AG09319 (cell line): Measurements from ENCODE around the gene CFTR.

Source experiments
- DNase-seq: peaks from one replicate; pipeline ENCODE4 v3.0.0-alpha.2; 2010; ENCODE audit warnings: low read depth; ENCODE audit errors: extremely low read depth
- TF ChIP-seq, protein P1 (sequence below): IDR thresholded peaks from 2 replicates; pipeline ENCODE4 v1.5.1; 2011; ENCODE audit warnings: low read depth, mild to moderate bottlenecking, inconsistent platforms, low read length, moderate library complexity

CFTR gene

DNA sequence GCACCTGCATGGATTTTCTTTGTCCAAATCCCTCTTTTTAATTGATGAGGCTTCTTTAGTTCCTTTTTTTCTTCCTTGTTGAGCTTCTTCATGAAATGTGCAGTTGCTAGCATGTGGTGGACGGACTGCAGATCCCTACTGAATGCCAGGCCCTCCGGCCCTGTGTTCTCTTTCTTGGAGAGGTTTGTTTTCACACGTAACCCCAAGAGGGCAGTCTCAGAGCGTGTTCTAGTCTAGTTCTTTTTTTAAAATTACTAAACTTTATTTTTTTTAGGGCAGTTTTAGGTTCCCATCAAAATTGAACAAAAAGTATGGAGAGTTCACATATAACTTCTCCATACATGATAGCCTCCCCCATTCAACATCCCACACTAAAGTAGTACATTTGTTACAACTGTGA lies 190.0 kb downstream of the CFTR start:
- DNase-seq = no peak
- TF ChIP-seq, protein P1, sequence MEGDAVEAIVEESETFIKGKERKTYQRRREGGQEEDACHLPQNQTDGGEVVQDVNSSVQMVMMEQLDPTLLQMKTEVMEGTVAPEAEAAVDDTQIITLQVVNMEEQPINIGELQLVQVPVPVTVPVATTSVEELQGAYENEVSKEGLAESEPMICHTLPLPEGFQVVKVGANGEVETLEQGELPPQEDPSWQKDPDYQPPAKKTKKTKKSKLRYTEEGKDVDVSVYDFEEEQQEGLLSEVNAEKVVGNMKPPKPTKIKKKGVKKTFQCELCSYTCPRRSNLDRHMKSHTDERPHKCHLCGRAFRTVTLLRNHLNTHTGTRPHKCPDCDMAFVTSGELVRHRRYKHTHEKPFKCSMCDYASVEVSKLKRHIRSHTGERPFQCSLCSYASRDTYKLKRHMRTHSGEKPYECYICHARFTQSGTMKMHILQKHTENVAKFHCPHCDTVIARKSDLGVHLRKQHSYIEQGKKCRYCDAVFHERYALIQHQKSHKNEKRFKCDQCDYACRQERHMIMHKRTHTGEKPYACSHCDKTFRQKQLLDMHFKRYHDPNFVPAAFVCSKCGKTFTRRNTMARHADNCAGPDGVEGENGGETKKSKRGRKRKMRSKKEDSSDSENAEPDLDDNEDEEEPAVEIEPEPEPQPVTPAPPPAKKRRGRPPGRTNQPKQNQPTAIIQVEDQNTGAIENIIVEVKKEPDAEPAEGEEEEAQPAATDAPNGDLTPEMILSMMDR = no peak

DNA sequence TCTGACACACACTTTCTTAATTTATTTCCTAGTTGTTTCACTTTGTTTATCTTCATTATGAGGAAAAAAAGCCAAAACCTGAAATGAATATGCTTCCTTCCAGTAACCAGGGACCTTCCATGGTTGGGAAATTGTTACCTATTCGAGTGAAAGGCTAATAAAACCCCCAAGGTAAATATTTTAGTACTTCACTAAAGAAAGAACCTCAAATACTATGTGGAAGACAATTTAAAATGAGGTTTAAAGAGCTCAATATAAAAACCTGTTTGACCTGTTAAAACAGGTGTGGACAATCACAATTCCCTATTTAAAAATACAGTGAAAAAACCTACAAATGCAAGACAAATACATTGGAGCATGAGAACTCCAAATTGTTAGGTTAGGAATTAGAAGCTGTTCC lies 192.6 kb downstream of the CFTR start:
- DNase-seq = no peak
- TF ChIP-seq, protein P1 = no peak

GRCh38 chr7:117673367-117673766 lies 193.5 kb downstream of the CFTR start:
- TF ChIP-seq, protein P1 = no peak
- DNase-seq = no peak

- DNase-seq = no peak
Observed at GRCh38 chr7:117673839-117674238, 194.0 kb downstream of the CFTR start.

DNA sequence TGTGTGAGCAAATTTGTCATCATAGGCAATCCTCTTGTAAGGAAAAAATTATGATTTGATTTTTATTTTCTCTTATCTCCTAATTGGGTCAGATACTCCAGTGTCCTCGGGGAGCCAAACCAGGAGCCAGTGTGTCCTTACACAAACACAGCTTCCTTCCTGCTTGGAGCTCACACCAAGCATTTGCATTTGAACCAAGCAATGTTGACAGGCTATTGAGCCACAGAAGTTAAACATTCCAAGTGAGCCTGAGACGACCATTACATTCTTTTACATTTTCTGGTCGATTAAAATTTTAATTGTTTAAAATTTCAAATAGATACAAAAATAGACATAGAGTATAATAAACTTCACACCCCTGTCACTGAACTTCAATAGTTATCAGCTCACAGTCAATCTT lies 194.8 kb downstream of the CFTR start:
- no peak for DNase-seq
- TF ChIP-seq, protein P1 = no peak

More at GRCh38 chr7:117673839-117674238, 194.0 kb downstream of the CFTR start:
- TF ChIP-seq, protein P1 = peak; percentile 40

DNA sequence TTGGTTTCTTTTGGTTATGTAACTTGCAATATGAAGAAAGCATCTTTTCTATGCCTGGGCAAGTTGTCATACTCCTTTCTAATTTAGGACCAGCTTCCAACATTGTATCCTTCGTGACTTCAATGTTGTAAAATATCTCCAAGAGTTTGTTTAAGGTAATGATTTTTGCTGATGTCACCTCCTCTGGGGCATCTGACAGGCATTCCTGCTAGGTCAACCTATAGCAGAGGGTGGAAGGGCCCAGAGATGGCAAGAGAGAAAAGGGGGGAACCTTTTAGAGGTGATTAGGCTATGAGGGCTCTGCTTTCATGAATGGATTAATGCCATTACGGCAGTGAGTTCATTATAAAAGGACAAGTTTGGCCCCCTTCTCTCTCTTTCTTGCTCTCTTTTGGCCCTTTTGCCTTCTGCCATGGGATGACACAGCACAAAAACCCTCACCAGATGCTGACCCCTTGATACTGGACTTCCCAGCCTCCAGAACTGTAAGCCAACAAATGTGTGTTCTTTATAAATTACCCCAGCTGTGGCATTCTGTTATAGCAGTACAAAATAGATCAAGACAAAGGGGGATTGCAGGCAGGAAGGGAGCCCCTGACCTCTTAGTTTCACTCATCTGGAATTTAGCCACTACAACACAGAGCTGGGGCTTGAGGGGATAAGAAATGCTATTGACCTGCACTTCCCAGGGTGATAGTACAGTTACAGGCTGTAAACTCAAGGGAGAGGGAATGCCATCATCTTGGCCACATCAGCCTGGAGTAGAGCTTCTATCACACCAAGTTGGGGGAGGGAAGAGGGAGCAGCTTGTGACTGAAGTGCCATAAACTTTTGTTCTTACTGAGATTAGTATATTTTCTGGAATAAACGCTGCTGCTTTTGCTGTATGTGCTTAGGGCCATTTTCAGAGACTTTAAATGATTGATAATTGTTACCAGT lies 195.9 kb downstream of the CFTR start:
- no peak for DNase-seq
- TF ChIP-seq, protein P1 = no peak

DNA sequence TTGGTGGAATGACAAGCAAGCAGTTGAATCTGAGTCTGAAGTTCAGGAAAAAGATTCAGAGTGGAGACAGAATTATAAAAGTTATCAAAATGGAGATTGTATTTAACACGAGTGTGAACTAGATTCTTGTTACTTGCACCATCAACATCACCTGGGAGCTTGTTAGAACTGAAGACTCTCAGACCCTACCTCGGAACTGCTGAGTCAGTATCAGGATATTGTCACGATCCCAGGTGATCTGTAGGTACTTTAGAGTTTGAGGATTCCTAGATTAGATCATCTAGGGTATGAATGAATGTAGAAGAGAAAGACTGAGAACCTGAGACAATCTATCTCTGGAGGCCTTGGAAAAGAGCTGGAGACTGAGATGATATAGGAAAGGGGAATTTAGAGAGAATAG lies 199.3 kb downstream of the CFTR start:
- no peak for DNase-seq
- TF ChIP-seq, protein P1 = no peak
